RWPE2 (cell line): ENCODE results near the gene NGB.

Source experiments
- ATAC-seq: fragments of 200-7000 bp; cut with Tn5 transposase; 3 replicates; pipeline ENCODE4 v1.9.1; 2021; ENCODE audit warnings: low read depth
- DNase-seq: peaks from one replicate; pipeline ENCODE4 v3.0.0-alpha.2; 2020; ENCODE audit warnings: low spot score
- H3K27ac ChIP-seq: fragments of 450-650 bp; 2 replicates; pipeline ENCODE4 v1.5.1; 2017; ENCODE audit warnings: mild to moderate bottlenecking; ENCODE audit not compliant: poor library complexity, severe bottlenecking
- H3K27me3 ChIP-seq: fragments of 250-450 bp; sonication (Bioruptor Pico); 2 replicates; pipeline ENCODE4 v1.5.1; 2021; ENCODE audit warnings: mild to moderate bottlenecking, moderate library complexity; ENCODE audit not compliant: insufficient read depth, poor library complexity, severe bottlenecking
- H3K36me3 ChIP-seq: fragments of 250-450 bp; sonication (Bioruptor Pico); 2 replicates; pipeline ENCODE4 v1.5.1; 2020; ENCODE audit warnings: low read depth, mild to moderate bottlenecking, moderate library complexity
- H3K4me1 ChIP-seq: fragments of 250-450 bp; sonication (Bioruptor Pico); 2 replicates; pipeline ENCODE4 v1.5.1; 2021; ENCODE audit warnings: mild to moderate bottlenecking, moderate library complexity; ENCODE audit not compliant: insufficient read depth, poor library complexity, severe bottlenecking
- H3K4me3 ChIP-seq: fragments of 250-450 bp; sonication (Bioruptor Pico); 2 replicates; pipeline ENCODE4 v1.5.1; 2021; ENCODE audit warnings: mild to moderate bottlenecking, moderate library complexity; ENCODE audit not compliant: severe bottlenecking
- H3K9me3 ChIP-seq: fragments of 250-450 bp; sonication (Bioruptor Pico); 2 replicates; pipeline ENCODE4 v1.5.1; 2021; ENCODE audit warnings: mild to moderate bottlenecking, moderate library complexity; ENCODE audit not compliant: severe bottlenecking
- CTCF ChIP-seq: fragments of 450-650 bp; IDR thresholded peaks from one replicate; pipeline ENCODE4 v1.5.1; 2017; ENCODE audit warnings: mild to moderate bottlenecking, moderate library complexity; ENCODE audit not compliant: poor library complexity, severe bottlenecking

Gene NGB

DNA sequence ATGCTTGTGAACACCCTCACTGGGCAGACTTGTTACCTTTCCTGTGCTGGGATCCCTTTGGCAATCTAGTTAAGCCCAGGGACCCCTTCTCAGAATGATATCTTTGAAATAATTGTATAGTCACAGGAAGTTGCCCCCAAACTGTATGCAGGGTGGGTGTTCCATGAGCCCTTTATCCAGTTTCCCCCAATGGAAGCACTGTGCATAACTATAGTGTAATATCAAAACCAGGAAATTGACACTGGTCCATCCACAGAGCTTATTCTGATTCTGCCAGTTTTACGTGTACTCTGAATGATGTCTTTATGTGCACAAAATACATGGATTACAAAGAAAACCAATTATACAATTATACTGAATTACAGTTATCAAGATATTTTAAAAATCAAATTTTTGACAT lies 24.2 kb downstream of the NGB start:
- H3K4me3 ChIP-seq: no peak overlapping the region
- ATAC-seq: no peak
- no peaks in the 10 kb centered on the region for H3K4me1 ChIP-seq
- DNase-seq: no peak
- no peaks in the 10 kb centered on the region for H3K36me3 ChIP-seq
- no peak overlapping the region for H3K27ac ChIP-seq
- no peaks in the 10 kb centered on the region for H3K27me3 ChIP-seq
- H3K9me3 ChIP-seq: peaks cover 2% of the 10 kb centered on the region
- TF ChIP-seq CTCF: no peak

- Histone ChIP-seq H3K36me3 (no peaks in the 10 kb centered on the region), H3K4me1 (no peaks in the 10 kb centered on the region), H3K4me3 (no peak overlapping the region), H3K9me3 (peaks cover 2% of the 10 kb centered on the region), H3K27ac (no peak overlapping the region), H3K27me3 (no peaks in the 10 kb centered on the region)
- ATAC-seq: no peak
- TF ChIP-seq CTCF: no peak
- no peak for DNase-seq
Observed at GRCh38 chr14:77245820-77246219, 25.2 kb downstream of the NGB start.

DNA sequence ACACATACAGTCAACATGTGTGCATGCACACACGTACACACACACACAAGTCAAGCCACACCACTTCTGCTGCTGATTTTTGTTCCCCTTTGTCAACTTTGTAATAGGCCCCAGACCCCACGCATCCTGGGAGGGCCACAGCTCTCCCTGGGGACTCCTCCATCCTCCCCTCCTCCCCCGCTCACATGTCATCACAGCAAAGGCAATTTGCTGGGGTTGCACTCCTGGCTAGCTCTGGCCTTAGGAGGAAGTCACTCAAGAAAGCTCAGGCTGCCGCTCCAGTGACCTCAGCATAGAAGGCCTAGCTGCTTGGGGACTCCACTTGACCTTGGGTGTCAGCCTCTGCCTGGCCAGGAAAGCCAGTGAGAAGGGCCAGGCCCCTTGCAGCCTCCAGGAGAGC lies 27.2 kb downstream of the NGB start:
- H3K4me3 ChIP-seq: no peak overlapping the region
- no peaks in the 10 kb centered on the region for H3K36me3 ChIP-seq
- no peaks in the 10 kb centered on the region for H3K4me1 ChIP-seq
- H3K27ac ChIP-seq: no peak overlapping the region
- DNase-seq (no peak), ATAC-seq (no peak)
- no peak for TF ChIP-seq CTCF
- peaks cover 2% of the 10 kb centered on the region for H3K9me3 ChIP-seq
- no peaks in the 10 kb centered on the region for H3K27me3 ChIP-seq

DNA sequence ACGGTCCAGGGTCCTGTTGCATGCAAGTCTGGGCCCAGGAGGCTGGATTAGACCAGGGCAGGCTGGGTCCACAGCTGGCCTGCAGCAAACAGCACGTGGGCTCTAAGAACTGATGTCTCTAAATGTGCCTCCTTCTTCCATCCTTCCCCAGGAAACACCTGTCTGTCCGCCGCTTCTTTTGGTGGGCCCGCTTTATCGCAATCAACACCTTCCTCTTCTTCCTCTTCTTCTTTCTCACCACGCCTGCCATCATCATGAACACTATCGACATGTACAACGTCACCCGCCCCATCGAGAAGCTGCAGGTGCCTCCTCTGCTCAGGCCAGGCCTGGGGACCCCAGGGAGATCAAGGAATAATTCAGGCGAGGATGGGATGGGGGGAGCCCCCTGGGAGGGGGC lies 28.3 kb downstream of the NGB start:
- H3K9me3 ChIP-seq: peaks cover 2% of the 10 kb centered on the region
- no peaks in the 10 kb centered on the region for H3K36me3 ChIP-seq
- no peak overlapping the region for H3K27ac ChIP-seq
- no peak for TF ChIP-seq CTCF
- H3K4me3 ChIP-seq: no peak overlapping the region
- DNase-seq: no peak
- H3K4me1 ChIP-seq: no peaks in the 10 kb centered on the region
- no peak for ATAC-seq
- H3K27me3 ChIP-seq: no peaks in the 10 kb centered on the region

DNA sequence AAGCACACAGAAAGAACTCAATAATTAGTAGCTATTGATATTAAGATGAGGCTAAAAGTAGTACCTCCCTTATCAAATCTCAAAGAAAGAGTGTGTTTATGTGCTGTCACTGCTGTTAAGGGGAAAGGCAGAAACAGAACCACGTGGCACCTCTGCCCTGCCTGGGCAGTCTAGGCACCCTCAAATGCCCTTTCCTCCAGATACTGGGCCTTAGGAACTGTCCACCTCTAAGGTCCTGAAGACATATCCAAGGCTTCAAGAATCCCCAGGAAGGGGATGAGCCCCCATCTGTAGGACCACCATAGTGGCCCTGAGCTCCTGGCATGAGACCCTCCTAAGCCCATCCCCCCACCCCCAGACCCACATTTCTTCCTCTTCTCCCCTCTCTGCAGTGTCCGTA lies 29.1 kb downstream of the NGB start:
- no peak for TF ChIP-seq CTCF
- DNase-seq (no peak), ATAC-seq (no peak)
- Histone ChIP-seq H3K36me3 (no peaks in the 10 kb centered on the region), H3K4me1 (no peaks in the 10 kb centered on the region), H3K4me3 (no peak overlapping the region), H3K27me3 (no peaks in the 10 kb centered on the region), H3K9me3 (peaks cover 2% of the 10 kb centered on the region), H3K27ac (no peak overlapping the region)
